Stimulated activated CD4-positive, alpha-beta T cell treated with anti-CD3 and anti-CD28 coated beads, Interleukin-2, amount 100 ng/mL, for 24 hours (primary cell): ENCODE results near the gene PEX5L.
A peak's percentile ranks its signal among the peaks of the same experiment; 100 is the strongest.

Experiments
- DNase-seq, 2 donors: peaks; one replicate each; pipeline ENCODE4 v3.0.0-alpha.2; 2020

PEX5L gene

DNA sequence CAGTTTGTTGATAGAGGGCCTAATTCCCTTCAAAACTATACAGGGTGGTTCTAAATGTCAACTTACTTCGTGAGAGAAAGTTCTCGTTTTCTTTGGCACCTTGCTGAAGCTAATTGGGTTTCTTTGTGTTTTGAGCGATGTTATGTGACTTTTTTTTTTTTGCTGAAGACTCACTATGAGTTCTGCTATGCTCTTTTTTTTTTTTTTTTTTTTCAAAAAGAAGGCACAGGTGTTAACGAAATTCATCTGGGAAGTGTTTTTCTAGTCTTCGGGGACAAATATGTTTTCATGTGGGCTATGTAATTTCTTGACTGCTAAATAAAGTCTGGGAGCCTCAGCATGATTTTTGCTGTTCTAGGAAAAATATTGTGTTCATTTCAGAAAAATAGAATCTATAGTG, 81.5 kb downstream of the PEX5L start:
- DNase-seq: no peak

DNA sequence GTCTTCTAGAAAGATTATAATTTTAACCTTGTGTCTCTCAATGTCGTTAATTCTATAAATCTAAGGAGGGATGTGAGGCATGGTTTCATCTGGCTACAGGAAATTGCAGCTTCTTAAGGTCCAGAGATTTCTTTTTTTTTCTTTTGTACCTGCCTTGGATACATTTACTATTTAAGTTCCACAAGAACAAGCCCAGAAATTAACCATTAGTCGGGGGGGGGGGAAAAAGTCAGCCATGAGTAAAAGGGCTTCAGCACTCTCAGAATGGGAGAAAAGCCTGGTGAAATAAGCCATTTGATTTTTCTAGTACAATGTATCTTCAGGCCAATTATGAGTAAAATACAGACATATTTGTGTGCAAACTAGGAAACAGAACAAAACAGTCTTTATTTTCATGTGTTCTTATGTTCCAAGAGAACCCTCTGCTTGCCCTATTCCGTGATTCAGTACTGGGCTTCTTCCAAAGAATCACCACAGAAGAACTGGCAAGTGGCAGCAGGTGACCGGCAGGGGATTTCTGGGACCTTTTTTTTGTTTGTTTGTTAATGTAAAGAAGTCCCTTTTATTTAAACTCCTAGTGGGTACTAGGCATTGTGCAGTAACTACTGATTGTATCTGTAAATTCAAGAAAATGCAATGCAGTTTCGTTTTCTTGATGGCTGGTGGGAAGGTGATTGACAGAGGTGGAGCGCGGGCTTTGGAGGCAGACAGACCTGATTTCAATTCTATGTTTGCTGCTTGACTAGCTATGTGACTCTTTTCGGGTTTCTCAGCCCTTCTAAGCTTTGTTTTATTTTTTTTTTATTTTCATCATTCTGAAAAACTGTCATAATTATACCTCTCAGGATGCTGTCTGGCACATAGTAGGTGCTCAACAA, 82.5 kb downstream of the PEX5L start:
- no peak for DNase-seq

DNA sequence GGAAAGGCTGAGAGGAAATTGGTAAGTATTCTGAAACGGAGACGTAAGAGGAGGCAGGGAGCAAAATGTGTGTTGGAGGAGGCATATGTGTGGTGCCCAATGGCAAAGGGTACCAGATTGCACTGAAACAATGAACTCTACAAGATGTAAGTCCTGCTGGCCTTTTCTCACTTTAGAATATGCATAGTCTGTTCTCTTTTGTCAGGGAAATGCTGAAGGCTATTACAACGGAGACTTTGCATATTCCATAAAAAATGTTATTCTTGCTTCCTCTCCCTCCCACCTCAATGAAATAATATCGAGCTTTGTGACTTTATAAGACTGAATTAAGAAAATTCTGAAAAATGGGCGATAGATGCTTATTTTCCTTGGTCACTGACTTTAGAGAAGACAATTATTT, 85.9 kb downstream of the PEX5L start:
- DNase-seq: no peak

DNA sequence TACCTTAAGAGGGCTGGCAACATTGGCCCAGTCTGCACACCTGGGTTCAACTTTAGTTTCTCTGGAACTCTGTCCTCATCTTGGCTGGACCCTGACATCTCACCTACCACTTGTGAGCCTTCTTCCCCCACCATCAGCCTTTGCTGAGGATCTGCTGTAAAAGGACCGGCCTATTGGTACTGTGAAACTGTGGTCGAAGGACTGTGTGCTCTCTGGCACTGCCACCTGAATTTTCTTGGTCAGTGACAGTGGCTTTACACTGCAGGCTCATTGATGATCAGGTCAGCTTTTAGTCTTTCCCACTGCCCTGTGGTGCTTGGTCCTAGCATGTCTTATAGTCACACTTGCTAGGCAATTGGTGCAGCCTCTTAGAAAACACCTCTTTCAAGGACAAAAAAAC, 86.9 kb downstream of the PEX5L start:
- no peak for DNase-seq

DNA sequence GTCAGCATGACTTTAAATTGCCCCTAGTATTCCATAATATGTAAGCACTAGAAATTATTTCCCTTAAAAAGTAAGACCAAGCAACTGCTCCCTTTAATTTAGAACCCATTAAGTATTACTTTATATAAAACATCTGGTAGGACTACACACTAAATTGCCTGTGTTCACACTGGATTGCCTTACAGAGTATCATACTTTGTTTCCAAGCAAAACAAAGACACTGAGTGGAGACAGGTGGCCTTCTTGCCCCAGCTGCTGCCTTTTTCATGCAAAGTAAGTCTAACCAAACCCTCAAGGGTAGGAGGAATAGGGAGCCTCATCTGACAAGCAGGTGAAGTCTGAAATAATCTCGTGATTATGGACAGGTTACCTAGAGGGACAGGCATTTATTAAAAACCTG, 87.3 kb downstream of the PEX5L start:
- no peak for DNase-seq

DNA sequence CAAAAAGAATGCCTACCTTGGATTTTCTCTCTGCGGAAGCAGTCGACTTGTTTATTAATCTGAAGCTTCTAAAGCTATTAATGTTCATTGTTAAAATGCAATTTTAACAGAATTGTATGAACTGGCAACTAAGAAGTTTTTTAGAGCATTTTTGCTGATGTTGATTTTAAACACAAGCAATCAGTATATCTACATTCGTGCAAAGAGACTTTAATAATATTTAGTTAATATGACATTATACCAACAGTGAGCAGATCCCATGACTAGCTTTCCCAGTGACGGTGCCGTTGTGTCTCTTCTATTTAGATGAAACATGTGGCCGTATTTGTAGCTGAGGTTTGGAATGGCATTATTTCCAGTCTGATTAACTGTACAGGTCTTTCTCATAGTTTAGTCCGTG, 88.0 kb downstream of the PEX5L start:
- no peak for DNase-seq

DNA sequence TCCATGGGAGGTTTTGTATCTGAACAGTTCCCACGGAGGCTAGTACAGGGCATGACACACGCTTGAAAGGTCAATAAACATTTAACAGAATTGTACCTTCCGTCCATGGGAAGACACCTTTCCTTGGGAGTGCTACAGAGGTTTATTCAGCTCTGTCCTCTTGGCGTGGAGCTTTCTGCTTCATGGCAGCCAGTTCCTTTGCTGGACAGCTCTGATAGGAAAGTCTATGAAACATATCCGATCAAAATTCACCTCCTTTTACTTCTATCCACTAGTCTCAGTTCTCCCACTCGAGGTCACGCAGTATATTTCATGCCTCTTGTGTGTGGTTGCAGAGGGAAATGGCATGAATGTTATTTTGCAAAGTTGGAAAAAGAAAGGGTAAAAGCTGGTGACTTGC, 91.2 kb downstream of the PEX5L start:
- DNase-seq: no peak

DNA sequence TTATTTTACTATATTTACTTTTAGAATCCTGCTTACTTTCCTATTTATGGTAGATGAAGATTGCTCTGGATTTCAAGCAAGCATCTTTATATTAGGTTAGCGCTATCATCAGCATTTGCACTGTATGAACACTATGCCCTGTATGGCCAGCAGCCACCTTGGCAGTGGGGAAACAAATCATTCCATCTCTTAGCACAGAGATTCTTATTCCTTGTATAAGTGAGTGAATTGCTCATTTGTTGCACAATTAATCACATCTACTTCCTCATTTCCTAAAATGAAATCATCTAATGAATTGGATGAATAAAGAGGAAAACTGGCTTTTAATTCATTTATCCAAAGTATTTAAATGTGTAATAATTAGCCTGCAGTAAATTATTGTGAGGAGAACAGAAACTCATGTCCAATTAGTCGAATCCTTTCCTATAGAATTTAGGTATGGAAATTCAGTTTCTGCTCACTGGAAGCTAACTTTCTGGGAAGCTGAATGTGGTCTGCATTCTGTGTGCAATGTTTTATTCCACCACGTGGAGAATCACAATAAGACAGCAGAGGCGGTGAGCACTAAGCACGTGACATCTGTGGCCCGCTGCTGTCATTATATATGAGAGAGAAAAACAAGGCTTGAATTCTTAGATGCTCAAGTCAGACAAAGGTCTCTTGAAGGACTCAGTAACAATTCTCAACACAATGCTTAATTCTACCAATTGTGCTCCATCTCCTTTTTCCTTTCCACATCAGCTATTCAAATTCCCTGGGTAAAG, 93.4 kb downstream of the PEX5L start:
- no peak for DNase-seq

DNA sequence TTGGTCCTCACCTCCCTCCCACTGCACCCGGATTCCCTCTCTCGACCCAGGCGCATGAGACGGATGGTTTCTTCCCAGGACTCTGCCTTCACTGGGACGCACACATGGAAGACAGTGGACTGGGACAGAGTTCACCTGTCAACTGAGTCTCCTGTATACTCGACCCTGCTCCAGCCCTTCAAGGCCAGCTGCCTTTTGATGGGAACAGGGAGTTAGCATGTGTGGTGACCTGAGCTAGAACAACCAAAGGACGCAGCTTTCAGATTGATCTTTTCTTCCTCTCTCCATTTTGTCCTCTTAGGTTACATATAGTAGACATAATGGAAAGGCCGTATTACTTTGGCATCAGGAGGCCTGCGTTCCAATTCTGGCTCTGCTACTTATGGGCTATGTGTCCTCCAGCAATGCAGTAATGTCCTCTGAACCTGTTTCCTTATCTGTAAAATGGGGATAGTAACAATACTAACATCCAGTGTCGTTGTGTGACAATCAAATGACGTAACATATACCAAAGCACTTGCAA, 94.1 kb downstream of the PEX5L start:
- DNase-seq: no peak

DNA sequence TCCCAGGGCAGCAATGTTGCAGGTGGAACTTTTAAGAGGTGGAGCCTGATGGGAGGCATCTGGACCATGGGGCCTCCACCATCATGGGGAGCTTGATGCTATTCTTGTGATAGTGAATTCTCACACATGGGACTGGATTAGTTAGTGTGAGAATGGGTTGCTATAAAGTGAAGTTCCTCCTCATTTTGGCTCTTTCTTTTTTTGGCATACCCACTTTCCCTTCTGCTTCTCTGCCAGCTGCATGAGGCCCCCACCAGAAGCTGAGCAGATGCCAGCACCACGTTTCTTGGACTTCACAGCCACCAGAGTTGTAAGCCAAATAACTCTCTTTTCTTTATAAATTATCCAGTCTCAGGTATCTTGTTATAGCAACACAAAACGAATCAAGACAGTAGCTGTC, 101.0 kb downstream of the PEX5L start:
- no peak for DNase-seq

DNA sequence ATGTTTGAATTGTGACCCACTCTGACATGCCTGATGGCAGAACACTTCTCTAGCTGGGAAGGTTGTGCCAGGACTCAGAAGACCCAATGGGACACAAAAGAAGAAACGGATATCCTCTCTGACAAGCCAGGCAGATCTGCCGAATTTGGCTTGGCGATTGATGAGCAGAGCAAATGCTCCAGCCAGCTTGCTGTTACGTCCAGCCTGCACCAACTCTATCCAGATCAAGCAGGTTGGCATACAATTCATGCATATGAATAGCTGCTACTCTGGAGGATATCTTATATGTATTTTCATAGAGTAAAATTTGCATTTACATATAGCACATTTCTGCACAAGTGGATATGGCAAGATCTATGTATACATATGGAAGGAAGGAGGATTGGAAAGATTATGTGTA, 102.8 kb downstream of the PEX5L start:
- no peak for DNase-seq

DNA sequence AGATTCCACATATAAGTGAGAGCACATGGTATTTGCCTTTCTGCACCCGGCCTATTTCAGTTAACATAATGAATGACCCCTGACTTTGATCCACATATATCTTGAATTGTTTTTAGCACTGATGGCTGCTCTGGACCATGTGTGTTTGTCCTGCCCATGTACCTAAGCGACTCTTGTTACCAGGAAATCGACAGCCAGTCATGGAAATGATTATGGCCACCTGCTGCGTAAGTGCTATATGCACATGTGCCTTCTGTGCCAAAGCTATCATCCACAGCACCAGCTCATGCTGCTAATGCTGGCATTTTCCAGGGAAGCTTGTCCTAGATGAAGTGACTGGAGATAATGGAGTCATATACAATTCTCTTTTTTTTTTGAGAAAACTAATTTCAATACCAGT, 103.7 kb downstream of the PEX5L start:
- DNase-seq: no peak

DNA sequence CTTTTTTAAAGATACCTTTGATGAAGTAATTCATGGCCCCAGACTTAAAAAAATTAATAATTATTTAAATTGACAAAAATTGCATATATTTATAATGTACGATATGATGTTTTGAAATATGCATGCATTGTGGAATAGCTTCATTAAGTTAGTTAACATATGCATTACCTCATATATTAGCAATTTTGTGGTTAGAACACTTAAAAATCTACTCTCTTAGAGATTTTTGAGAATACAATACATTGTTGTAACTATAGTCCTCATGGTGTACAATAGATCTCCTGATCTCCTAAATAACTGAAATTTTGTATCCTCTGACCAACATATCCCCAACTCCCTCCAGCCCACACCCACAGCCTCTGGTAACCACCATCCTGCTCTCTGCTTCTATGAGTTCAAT, 104.1 kb downstream of the PEX5L start:
- no peak for DNase-seq

DNA sequence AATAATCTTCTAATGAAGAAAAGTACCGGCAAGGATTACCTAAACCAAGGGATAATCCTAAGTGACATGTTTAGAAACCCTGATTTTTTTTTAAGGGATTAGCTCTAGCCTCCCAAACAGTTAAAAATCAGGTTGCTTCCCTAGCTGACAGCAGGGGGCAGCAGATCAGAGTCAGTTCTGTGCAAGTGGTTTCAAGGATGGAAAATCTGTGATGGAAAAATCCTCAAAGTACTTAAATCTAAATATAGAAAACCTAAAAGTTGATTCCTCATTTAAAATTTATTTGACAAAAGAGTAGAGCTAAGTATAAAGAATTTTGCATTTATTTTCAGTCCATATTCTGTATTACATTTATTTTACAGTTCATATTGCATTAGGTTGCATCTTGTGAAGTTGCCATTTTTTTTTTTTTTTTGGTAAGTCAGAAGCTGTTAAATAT, 107.6 kb downstream of the PEX5L start:
- DNase-seq: peak; percentile 44 to 52

DNA sequence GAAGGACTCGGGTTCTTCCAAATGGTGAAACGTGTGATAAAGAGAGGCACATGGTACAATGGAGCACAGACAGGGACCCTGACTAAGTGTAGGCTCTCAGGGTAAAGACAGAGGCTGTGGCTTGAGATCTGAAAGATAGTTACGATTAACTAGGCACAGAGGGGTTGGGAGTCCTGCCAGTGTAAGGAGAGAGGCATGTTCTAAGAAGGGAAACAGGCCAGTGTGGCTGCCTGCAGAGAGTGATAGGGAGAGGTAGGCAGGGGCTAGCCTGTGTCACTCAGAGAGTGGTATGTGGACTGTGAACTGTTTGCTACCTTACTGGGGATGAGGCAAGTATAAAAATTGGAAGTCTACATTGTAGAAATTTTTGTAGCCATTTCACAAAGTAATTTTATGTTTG, 109.5 kb downstream of the PEX5L start:
- no peak for DNase-seq

DNA sequence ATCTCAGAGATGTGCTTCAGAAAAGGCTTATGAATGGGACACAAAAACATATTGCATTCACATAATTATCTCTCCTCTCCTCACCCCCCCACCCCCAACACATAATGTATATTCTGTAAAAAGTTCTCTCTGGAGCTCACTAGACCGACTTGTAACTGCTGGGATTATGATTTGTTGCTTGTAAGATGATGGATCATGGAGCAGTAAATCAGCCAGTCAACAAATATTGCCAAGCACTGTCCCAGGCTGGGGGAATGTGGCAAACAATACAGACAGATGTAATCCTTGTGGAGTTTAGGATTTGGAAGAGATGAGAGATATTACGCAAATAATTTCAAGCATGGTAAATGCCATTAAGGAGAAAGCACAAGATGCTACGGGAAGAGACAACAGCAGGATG, 114.8 kb downstream of the PEX5L start:
- no peak for DNase-seq

DNA sequence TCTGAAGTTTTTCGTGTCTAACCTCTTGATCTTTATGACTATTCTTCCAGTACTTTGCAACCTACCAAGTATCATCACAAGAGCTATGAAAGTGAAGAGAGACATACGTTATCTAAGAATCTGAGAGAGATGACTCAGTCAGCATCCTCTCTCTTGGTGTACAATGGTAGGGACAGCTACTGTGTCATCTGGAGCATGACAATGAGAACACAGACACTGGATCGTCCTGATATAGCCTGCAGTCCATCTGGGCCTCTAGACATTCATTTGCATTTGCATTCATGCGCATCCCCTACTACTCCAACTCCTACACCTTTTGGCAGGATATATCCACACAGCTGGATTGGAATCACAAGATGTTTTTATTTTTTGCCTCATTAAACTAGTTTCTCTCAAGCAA, 115.2 kb downstream of the PEX5L start:
- DNase-seq: no peak

DNA sequence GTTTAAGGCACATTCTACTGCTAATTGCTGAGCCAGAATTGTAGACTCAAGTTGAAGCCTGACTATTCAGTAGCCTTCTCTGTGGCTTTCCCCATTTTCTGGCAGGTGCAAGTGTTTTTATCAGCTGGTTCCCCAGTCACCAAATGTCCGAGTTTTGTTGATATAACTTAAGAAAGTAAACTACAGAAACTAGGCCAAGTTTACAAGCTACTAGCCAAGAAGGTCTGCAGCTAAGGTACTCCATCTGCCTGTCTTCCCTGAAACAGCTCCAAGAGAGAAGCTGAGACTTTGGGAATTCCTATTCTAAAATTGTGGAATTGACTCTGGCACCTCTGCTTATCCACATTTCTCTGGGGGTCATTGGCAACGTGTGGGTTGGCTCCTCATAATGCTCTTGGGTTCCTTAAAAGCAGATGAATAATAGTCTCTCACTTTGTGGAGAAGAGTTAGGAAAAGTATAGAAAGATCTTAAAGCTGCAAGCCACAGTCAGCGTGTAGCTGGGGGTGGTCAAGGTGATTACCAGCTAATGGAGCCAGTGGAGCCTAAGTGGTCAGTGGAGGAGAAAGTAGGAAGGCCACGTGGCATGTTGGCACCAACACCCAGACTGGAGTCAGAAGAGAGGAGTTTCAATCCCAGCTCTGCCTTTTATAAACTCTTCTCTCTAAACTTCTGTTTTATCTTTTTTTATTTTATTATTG, 128.8 kb downstream of the PEX5L start:
- DNase-seq: no peak

DNA sequence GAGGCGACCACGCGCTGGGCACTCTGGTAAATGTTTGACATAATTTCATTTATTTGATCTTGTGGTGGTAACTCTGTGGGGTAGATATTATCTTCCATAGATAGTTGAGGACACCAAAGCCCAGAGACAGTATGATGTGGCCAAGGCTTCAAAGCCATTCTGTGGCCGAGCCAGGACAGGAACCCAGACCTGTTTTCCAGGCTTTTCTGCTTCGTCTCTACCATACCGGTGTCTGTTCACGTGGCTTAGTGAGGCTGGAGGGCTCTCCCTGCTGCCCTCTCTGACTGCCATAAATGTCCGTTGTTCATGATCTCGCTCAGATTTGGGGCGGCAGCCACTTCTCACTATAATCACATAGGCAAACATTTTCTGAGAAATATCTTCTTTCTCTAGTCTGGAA, 134.7 kb downstream of the PEX5L start:
- no peak for DNase-seq

DNA sequence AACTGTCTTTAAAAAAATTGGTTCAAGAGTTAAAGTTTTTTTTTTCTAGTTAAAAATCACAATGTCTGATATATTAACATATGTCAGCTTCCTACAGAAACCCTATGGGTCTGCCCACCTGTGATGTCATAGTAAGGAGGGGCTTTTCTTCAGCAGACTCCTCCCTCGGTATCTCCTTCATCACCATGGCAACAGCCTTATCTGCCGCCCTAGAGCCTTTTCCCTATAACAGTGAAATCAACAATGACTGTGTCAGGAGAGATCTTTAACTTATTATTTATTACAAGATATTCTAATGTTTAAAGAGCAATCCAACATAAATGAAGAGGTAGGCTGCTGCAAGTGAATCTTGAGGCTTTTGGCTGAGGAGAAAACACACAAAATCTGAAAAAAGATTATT, 138.7 kb downstream of the PEX5L start:
- peak in 1 of 2 donors; percentile 4 for DNase-seq

DNA sequence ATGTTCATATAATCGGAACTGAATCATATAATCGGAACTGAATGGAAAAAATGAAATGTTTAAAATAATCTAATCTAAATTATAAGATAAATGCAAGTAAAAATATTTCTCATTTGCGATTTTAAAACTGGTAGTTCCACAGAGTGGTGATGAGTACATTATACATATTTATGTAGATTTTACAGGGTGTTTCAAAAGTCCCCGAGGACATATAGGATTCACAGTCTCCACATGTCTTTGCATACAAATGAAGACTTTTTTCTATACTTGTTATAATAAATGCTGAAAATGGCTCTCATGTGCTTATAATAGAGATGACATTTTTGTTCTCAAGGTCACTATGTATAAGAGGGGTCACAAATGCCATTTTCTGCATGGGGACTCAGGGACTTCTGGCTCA, 139.5 kb downstream of the PEX5L start:
- DNase-seq: no peak

DNA sequence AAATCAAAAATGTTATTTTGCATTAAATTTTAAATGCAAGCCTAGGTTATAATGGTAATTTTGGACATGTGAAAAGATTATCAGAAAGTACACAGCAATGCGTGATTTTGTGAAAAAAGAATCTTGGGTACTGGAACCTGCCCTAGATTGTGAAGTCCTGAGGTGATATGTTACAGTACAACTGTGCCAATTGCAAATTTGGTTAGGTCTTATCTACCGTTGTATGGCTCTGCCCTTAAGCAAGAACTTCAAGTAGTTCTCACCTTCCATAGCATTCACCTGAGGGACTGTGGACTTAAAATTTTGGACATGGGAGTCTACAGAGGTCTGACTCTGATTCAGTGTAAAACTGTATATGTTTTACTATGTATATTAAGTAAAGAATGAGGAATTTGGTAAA, 140.2 kb downstream of the PEX5L start:
- no peak for DNase-seq

DNA sequence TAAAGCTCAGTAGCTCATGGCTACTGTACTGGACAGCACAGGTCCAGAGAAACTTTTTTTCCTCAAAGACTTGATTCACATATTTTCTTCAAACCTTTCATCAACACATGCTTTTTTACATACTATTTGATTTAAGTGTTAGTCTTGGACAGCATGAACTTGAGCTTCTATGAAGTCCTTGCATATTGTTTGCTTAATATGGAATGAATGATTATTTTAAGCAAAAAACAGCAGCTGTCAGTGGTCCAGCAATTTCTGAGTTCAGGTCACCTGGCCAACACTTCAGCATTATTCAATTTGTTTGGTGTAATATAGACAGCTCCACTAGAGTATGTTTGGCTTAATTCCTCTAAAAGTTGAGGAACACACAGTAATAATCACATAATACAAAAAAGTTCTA, 141.4 kb downstream of the PEX5L start:
- DNase-seq: no peak
